LNCAP (cell line): ENCODE results near the gene MYO1E.

Experiments
- TF ChIP-seq, protein P1 (sequence below): fragments of 450-650 bp; IDR thresholded peaks from 2 replicates; pipeline ENCODE4 v1.5.1; 2017; ENCODE audit warnings: mild to moderate bottlenecking

MYO1E gene

GRCh38 chr15:59282515-59283337, 89.9 kb downstream of the MYO1E start:
- TF ChIP-seq, protein P1, sequence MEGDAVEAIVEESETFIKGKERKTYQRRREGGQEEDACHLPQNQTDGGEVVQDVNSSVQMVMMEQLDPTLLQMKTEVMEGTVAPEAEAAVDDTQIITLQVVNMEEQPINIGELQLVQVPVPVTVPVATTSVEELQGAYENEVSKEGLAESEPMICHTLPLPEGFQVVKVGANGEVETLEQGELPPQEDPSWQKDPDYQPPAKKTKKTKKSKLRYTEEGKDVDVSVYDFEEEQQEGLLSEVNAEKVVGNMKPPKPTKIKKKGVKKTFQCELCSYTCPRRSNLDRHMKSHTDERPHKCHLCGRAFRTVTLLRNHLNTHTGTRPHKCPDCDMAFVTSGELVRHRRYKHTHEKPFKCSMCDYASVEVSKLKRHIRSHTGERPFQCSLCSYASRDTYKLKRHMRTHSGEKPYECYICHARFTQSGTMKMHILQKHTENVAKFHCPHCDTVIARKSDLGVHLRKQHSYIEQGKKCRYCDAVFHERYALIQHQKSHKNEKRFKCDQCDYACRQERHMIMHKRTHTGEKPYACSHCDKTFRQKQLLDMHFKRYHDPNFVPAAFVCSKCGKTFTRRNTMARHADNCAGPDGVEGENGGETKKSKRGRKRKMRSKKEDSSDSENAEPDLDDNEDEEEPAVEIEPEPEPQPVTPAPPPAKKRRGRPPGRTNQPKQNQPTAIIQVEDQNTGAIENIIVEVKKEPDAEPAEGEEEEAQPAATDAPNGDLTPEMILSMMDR = no peak

DNA sequence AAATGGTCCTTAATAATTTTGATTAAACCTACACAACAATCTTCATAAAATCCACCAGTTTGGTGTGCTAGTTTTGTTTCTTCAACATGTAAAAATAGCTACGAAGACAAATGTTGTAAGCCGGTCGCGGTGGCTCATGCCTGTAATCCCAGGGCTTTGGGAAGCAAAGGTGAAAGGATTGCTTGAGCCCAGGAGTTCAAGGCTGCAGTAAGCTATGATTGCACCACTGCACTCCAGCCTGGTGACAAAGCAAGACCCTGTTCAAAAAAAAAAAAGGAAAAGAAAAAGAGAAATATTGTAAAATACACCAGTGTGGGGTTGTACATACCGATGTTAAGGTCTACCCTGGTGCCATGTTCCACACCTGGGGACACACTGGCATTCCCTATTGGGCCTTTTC, 91.0 kb downstream of the MYO1E start:
- TF ChIP-seq, protein P1 = no peak

DNA sequence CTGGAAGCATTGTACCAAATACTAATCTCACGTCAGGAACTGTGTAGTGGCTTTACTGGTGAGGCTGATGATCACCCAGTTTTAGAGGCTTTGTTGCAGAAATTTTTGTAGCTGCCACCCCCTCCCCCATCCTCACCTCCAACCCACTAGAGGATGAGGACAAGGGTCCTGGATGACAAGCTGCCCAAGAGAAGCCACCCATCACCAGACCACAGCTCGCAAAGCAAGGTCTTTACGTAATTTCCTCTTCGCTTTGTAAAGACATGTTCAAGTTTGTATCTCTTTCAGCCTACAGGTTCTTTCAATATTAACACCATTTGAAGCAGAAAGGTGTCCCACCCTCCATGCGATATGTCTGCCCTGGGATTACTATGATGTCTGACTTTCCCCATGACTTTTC, 91.8 kb downstream of the MYO1E start:
- TF ChIP-seq, protein P1 = no peak

DNA sequence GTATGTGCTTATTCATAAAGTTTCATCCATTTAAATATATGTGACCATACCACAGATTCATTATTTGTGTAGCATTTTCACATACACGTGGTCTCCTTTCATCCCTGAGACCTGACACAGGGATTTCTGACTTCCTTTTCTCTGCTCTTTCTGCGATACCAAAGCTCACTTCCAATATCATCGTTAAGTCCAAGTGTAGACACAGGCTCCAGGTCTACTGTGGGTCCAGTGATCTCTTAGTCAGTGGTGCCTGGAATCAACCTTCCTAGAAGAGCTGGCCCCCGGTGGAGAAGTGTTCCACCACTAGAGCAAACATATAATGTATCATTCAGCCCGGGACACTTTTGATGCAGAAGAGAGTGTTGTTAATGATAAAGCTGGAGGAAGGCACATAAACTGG, 93.6 kb downstream of the MYO1E start:
- TF ChIP-seq, protein P1 = no peak

- TF ChIP-seq, protein P1 = no peak
These were observed 94.6 kb downstream of the MYO1E start for GRCh38 chr15:59278120-59278519.

GRCh38 chr15:59276225-59277178, 96.2 kb downstream of the MYO1E start:
- TF ChIP-seq, protein P1 = no peak

GRCh38 chr15:59274126-59274970, 98.3 kb downstream of the MYO1E start:
- TF ChIP-seq, protein P1 = no peak
